Muscle of arm (tissue), 12 donors: ENCODE data around the gene NOP9. TPM values are rescaled to one million over a fixed set of nuclear protein-coding genes. Genes with fewer than 3 reads are reported as not detected.
A peak's percentile ranks its signal among the peaks of the same experiment; 100 is the strongest.

Source experiments
- DNase-seq: peaks from one replicate; pipeline ENCODE4 v3.0.0-alpha.2; 2013
- polyA plus RNA-seq, 12 donors: library from polyadenylated mRNA; unstranded; fragments of 120-200 nt; gene quantifications; one replicate each; pipeline ENCODE4 v1.2.1, GENCODE V29; 2013; ENCODE audit not compliant: insufficient read length in 12 of 12

Gene NOP9
- polyA plus RNA-seq, 12 donors: 18.0 to 23.6 (median 20.5) TPM; not detected in 1

DNA sequence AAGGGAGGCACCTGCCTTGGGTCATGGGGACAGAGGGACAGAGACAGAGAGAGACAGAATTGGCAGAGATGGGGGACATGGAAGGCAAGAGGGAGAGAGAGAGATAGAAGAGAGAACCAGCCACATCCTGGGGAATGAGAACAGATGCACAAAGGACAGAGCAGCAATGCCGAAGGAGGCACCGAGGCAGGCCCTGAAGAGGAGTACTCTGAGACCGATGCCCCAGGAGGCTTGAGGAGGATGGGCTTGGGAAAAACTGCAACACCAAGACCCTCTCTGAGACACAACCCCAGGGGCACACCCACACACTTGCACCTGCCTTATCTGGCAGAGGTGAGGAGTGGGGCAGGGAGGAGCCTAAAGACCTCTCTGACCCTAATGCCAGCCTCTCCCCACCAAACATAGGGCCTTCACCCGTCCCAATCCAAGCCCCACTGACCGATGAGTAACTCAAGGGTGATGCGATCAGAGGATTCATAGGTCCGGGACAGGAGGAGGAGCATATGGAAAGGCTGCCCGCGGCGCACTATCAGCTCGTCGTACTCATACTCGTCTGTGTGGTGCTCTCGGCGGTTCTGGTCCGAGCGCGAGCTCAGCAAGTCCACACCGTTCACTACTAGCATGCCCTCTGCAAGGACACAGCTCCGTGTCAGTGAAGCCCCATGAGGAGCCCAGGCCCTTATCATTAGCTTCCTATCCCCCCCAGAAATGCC, 38.2 kb upstream of the NOP9 start:
- DNase-seq: no peak

DNA sequence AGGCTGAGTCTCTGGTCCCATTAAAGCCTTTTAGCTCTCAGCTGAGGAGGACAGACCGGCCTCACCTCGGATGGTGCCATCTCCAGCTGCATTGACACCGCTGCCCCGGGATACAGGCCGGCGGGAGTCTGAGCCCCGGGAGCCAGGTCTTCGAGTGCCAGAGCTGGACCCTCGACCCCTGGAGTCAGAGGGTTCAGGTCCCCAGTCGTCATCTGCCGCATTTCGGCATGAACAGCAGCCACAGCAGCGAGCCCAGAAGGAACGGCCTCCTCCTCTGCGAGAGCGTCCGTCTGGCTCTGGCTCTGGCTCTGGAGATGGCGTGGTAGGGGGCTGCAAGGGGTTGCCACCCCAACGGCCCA, 37.7 kb upstream of the NOP9 start:
- no peak for DNase-seq

DNA sequence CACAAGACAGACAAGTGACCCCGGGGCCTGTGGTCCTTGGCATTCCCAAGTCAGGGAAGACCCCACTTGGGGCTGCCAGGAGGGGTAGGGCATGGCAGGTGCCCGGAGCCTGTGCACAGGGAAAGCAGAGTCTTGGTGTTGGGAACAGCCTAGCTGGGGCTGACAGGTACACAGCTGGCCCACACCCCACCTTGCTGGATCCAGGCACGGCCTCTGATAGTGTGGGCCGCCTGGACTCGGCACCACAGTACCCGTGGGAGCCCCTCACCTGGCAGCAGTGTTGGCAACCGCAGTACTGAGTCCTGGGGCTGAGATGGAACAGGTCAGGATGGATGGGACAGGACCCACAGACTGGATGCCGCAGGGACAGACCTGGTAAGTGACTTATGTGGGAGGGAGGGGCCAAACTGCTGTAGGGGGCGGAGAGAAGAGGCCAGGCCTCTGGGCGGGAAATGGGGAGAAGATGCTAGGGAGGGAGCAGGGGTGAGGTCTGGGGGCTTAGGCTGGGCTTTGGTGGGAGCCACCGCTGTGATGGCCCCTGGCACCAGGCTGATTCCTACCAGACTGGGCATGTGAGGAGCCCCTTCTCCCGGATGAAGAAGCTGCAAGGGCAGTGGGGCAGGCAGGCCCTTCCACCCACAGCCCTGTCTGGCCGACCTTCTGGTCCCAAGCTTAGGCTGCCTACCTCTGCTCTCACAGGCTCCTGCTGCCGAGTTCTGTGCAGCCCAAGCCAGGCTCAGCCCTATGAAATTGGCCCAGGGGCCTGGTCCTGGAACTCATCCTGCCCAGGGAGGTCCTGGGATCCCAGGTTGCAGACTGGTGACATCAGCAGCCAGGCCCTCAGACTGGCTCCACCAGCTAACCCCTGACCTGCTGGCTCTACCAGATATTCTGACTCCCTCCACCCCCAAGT, 36.6 kb upstream of the NOP9 start, which contains the start of gene TGM1:
Gene TGM1 (minus strand): TSS at position 357 of the 913 bp plus-strand sequence. CDS start 825 bp downstream, outside the sequence.
- no peak for DNase-seq

DNA sequence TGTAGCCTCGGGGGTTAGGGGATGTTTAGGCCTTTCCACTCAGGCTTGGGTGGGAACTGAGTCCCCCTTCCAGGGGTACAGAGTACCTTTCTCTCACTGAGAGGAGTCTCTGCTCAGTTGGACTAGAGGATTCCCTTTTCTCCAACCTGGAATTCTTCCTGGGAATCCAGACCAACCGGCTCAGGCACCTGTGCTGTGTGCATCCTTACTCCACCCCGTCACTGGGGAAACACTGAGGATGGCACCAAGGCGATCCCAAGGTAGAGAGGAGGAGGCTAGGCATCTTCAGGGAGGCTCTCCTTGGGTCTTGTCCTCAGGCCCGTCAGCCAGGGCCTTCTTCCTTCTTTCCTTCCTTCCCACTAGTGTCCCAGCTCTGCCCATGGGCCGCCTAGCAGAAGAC, 35.8 kb upstream of the NOP9 start:
- DNase-seq: no peak

DNA sequence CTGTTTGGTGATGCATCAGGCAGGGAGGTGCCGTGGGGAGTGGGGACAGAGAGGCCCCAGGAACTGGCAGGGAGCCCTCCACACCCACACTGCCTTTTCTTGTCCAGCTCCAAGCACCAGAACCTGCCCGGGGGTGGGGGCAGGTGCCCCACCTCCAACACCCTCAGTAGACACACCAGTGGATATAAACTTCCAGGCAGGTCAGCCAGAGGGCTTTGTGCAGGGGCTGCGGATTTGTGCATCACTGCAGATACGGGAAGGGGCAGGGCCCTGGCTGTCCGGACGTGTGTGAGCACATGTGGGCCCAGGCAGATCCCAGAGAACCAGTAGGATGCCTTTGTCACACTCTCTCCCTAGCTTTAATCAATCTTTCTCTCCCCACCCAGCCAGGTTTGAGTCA, 35.4 kb upstream of the NOP9 start:
- DNase-seq: no peak

DNA sequence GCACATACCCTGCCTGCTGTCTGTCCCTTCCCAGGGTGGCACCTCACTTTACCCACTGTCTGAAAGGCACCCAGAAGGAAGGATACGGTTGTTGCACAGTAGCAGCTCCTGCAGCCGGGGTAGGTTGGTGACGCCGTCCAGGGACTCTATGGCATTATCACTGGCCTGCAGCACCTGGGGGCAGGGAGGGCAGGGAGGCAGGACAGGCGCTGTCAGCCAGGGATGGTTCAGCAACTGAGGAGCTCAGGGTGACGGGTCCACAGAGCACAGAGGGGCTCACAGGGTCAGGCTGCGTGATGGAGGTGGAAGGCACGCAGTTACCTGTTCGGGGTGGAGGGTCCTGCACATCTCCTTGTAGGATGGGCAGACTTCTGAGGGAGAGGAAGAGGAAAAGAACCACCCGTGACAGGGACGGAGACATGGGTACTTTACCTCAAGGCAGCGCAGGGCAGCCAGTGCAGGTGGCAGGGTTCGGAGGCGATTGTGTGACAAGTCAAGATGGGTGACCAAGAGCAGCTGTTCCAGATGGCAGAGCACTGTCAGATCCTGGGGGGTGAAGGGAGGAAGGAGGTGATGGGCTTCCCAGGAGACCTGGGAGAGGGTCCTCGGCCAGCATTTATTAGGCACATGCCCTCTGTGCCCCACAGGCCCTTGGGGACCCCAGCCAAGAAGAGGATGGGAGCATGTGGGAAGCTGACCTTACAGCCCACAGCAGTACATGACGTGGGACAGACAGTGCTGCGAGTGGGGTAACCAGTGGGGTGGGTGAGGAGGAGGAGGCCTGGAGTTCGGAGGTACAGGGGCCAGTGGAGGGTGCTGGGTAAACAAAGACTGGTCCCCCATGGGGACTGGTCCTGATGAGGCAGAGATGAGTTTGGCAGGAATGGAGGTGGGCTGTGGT, 33.1 kb upstream of the NOP9 start:
- no peak for DNase-seq

DNA sequence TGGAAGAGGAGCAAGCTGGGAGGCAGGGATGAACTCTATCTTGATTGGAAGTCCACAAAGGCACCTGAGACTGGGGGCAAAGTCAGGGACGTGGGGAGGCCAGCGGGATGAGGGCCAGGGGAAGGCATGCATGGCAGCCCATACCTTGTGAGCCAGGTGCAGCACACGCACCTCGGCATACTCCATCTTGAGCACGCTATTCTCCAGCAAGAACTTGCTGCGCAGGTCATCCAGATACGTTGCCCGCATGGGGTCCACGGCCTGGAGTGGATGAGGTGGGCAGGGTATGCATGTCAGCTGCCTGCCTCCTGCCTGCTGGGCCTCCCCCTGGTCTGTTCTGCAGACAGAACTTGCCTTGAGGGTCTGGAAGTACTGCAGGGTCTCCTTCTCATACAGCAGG, 32.1 kb upstream of the NOP9 start:
- DNase-seq: no peak

DNA sequence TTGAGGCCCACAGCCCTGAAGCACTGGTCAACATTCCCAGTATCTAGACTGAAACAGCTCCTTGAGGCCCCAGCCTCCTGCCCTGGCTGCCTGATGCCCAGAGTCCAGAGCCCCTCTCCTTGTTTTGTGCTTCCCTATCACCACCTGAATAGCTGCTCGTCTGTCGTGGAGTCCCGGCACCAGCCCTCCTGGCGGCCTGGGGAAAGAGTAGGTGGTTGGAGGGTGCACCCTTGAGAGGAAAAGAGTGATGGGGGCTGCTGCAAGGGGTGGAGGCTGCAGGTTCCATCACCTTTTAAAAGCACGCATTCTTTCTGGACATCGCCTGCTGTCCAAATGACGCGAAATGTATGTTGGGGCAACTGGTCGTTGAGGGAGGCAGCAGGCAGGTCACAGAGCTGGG, 31.4 kb upstream of the NOP9 start:
- DNase-seq: no peak

DNA sequence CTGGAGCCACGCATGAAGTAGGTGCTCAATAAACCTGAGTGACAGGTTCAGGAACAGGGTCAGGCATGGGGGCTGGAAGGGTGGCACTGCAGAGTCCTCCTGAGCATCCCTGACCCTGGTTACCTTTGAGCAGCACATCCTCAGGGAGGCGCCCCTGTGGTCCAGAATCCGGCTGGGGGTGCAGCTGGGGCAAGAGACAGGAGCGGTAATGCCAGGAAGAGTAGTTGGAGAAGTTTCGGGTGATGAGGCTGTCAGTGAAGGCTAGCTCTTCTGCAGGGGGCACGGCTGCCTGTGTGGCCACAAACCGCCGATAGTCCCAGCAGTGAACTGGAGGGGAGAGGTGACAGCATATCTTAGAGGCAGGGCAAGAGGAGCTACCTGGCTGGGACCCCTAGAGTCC, 30.3 kb upstream of the NOP9 start:
- DNase-seq: no peak

DNA sequence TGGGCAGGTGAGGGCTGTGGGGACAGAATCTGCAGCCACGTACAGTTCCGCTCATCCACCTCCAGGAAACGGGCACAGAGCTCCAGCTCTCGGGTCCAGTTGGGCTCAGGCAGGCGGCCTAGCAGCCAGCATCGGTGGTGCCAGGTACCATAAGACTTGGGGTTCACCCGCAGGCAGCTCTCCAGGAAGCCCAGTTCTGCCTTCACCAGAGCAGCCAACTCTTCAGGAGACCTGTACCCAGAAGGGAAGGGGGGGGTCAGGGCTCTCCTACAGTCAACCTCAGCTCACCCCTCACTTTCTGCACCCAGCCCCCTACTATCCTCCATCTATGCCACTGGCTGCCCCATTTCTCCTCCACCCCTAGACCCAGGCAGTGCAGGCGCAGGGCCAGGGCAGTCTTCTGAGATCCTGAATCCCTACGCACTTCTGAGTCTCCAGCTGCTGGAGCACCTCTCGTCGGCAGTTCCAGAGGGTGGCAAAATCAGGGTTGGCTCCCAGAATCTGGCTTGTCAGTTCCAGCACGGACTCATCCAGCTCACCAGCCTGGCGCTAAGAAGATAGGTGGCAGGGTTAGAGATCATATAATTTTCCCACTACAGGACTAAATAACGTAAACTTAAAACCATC, 29.6 kb upstream of the NOP9 start:
- no peak for DNase-seq

DNA sequence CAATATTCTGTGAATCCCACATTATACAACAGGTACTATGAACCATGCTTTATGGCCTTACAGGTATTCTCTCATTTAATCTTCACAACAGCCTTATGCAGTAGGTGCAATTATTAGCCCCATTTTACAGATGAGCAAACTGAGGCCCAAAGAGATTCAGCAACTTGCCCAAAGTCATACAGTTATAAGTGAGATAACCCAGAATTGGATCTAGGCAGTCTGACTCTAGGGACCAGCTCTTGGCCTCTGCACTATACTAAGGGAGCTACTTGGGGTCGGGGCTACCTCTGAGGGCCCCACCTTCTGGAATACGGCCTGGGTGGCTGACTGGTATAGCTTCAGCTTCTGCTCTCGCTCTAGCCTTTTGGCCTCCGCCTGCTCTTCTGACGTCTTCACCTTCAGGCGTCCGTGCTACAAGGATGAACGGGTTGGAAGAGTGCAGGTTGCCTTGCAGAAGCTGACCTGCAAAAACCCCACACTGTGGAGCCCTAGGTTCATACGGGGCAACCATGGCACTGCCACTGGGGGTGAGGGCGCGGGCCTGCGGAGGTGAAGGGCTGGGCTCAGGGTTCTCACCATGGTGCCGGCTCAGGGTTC, 29.0 kb upstream of the NOP9 start:
- no peak for DNase-seq

DNA sequence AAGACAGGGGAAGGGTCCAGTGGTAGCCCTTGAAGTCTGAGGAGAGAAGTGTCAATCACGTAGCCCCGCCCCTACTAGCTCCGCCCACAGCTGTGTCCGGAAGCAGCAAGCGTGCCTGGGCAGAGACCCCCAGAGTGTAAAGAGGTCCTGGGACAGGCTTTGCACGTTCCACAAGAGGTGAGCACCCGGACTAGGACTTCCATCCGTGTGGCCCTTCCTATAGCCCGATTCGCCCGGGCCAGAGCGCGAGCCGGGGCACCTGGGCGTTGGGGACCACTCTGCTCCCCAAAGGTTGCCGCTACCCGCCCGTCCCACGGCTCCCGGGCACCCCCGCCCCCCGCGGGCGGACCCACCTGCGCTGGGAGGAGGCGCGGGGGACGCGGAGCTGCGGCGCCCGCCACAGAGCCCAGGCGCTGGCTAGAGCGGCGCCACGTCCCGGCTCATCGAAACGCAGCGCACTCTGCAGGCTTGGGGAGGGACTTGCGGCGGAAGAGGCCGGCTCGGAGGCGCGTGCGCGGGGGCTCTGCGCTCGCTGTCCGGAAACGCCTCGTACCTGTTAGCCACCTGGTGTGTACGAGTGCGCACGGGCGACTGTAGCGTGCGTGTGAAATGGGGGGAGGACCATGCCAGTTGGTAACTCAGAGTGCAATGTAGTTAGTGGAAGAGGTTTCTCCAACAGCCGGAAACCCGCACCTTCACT, 28.4 kb upstream of the NOP9 start, which contains the start of gene RABGGTA:
Gene RABGGTA (minus strand): TSS at position 464 of the 700 bp plus-strand sequence. CDS start 482 bp downstream, outside the sequence.
- peak; percentile 89 for DNase-seq

DNA sequence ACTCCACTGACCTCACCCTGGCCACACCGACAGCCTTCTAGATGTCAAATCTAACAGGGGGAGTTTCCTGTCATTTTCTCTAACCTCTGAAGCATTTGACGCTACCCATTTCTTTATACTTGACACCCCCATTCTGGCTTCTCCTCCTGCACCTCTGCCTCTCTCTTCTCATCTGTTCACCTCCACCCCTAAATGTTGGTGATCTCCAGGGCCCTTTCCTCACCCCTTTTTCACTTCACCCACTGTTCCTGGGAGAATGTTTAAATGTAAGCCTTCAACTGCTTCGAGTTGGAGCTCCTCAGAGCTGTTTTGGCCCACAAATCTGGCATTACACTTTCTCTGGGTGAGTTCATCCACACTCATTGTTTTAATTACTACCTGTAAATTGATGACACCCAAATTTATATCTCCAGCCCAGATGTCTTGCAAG, 27.8 kb upstream of the NOP9 start:
- DNase-seq: no peak

DNA sequence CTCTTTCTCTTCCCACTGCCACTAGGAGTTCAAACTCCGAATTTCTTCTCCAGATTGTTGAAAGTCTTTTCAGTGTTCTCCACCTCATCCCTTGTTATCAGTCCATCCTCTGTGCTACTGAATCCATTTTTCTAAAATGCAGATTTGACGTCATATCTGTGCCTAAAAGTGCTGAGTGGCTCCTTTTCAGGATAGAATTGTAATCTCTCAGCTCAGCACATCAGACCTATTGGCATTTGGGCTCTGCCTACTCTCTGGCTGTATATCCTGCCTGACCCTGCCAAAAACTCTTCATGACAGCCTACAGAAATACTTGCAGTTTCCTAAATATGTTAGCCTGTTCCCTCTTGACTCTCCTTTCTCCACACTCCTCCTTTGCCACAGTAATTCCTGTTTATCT, 27.2 kb upstream of the NOP9 start:
- DNase-seq: no peak

DNA sequence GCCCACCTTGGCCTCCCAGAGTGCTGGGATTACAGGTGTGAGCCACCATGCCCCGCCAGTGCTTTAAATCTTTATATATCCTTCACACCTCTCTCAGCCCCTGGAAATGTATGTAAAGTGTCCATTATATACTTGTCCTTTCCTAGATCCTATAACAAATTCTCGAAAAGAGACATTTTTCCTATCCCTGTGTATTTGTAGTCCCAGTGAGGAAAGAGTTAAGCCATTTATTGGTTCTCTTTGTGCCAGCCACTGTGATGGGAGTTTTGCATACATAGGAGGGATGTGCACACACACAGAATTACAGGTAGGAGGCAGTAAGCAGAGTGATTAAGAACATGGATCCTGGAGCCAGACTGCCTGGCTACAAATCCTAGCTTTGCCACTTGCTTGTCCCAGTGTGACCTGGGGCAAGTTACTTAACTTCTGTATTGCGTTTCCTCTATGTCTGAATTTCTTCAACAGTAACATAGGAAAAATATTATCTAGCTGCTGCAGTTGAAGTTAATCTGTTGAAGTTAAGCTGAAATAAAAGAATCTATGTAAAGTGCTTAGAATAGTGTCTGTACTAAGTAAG, 26.1 kb upstream of the NOP9 start:
- no peak for DNase-seq

DNA sequence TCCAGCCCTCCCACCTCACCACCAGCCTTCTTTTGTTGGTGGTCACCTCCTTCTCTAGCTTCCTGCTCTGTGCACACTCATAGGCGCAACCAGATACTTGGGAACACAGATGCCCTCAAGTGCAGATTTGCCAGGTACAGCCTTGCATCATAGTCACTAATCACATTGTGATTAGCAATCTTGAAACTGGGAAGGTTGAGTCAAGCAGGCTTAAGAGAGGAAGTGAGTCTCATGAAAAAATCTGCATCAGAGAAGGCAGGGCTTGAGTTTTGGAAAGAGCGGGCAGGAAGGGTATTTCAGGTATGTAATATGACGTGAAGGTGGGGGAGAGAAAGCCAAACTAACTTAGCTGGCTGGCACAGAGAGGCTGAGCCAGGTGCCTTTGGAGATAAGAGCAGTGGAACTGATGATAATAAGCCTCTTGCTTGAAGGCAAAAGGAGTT, 25.5 kb upstream of the NOP9 start:
- DNase-seq: no peak

DNA sequence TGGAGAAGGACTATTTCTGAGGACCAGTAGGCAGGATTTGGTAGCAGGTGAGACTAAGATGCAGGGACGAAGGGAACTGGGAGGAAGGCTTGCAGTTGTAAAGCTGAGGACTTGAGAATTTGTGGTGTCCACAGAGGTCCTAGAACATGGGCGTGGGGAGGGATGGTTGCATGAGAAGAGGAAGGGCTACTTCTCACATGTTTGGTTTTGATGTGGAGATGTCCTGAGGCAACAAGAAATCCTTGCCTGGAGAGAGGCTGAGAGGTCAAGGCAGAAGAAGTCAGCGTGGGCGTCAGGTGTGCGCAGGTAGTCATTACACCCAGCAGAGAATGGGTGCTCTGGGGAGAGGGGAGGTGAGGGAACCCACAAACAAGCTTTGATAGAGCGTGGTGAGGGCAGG, 22.6 kb upstream of the NOP9 start:
- no peak for DNase-seq

DNA sequence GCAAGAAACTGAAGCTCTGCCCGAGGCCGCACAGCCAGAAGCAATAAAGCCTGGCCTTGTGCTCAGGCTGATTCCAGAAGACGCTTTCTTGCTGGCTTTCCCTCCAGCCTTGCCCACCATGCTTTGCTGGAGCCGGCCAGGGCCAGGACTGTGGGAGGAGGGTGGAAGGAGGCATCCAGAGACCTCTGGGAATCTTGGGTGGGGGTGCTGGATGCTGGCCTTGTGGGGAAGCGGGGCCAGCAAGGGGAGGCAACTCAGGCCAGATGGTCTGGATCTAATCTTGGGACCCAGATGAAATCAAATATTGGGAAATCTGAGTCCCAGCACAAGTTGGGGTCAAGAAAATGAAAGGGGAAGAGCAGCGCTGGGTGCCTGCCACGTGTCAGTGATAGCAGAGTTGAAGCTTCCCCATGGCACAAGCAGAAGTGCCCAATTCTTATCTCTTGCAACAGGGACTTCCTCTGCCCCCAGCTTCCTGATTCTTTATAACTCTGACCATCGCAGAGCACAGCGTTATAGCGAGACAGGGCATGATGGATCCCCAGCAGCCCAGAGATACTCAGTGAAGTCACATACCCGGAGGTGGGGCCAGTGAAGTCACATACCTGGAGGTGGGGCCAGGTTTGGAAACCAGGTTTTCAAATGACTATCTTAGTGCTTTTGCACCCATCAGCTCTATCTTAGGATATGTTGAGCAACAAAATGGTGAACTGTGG, 21.9 kb upstream of the NOP9 start:
- no peak for DNase-seq

DNA sequence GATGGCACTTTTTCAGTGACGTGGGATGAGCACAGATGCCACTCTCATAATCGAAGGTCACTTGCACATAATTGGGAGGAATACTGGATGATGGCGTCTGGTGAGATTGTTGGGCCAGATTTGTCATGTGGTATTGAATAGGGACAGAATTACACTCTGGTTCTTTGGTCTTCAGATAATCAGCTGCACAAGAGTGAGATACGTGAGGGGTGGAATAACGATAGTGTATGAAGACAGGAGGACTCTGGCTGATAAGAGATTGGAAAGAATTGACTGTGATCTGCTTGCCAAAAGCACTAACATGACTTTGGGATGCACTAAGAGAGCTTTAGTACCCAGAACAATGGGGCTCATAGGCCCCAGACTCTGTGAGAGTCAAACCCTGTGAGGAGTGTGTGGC, 21.2 kb upstream of the NOP9 start:
- no peak for DNase-seq
